ENCODE data around the gene PEX12.

DNA sequence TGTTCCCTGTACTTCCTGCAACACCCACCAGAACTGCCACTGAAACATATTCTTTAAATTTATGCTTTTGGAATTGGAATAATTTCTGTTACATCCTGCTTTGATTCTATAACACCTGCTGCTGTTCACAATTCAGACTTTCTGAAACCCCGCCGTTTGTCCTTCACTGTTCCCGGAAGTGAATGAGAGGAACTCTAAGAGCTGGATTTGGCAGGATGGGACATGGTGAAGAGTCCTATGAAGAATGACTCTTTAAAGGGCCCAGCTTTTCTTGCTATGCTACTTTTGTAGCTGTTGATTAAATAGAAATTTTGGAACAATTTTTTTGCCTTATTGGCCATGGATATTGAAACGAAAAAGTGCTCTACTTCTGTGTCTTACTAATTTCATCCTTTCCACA lies 17.7 kb upstream of the PEX12 start:
- TF ChIP-seq, protein P1, sequence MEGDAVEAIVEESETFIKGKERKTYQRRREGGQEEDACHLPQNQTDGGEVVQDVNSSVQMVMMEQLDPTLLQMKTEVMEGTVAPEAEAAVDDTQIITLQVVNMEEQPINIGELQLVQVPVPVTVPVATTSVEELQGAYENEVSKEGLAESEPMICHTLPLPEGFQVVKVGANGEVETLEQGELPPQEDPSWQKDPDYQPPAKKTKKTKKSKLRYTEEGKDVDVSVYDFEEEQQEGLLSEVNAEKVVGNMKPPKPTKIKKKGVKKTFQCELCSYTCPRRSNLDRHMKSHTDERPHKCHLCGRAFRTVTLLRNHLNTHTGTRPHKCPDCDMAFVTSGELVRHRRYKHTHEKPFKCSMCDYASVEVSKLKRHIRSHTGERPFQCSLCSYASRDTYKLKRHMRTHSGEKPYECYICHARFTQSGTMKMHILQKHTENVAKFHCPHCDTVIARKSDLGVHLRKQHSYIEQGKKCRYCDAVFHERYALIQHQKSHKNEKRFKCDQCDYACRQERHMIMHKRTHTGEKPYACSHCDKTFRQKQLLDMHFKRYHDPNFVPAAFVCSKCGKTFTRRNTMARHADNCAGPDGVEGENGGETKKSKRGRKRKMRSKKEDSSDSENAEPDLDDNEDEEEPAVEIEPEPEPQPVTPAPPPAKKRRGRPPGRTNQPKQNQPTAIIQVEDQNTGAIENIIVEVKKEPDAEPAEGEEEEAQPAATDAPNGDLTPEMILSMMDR (IDR thresholded peaks at IDR 0.05) = no peak
- no peak for TF ChIP-seq POLR2AphosphoS5 (IDR thresholded peaks at IDR 0.05)
